IPS DF 19.7 (cell line): ENCODE measurements around the gene PCIF1.
"Not testable (repeated sequence)": the region's sequence is repeated elsewhere in the genome, so short reads cannot be mapped to it uniquely, and the experiment has no call there.

Experiments used
- DNase-seq: peaks from one replicate; pipeline ENCODE4 v3.0.0-alpha.2; 2013; ENCODE audit warnings: low read depth, low spot score

PCIF1 gene

GRCh38 chr20:45924391-45925261 lies 9.9 kb upstream of the PCIF1 start:
- DNase-seq = no peak

- DNase-seq = no peak
Measured at GRCh38 chr20:45925821-45926506, 8.5 kb upstream of the PCIF1 start.

GRCh38 chr20:45926731-45927070 lies 7.8 kb upstream of the PCIF1 start:
- no peak for DNase-seq

GRCh38 chr20:45927071-45927878 lies 7.2 kb upstream of the PCIF1 start:
- DNase-seq = no peak

GRCh38 chr20:45931680-45932079 lies 2.8 kb upstream of the PCIF1 start:
- DNase-seq = not testable (repeated sequence)

GRCh38 chr20:45933266-45934045 lies 1.0 kb upstream of the PCIF1 start:
- peak; percentile 86 for DNase-seq

- no peak for DNase-seq
Measured at GRCh38 chr20:45934046-45934585, 367 bp upstream of the PCIF1 start.

GRCh38 chr20:45935416-45936046 lies 1.0 kb downstream of the PCIF1 start:
- no peak for DNase-seq

GRCh38 chr20:45937765-45938164 lies 3.3 kb downstream of the PCIF1 start:
- no peak for DNase-seq

GRCh38 chr20:45938727-45939438 lies 4.4 kb downstream of the PCIF1 start:
- no peak for DNase-seq

- DNase-seq = no peak
Measured at GRCh38 chr20:45940053-45940452, 5.6 kb downstream of the PCIF1 start.

- DNase-seq = no peak
Measured at GRCh38 chr20:45940469-45940868, 6.0 kb downstream of the PCIF1 start.

GRCh38 chr20:45943613-45944012 lies 9.1 kb downstream of the PCIF1 start:
- no peak for DNase-seq

- no peak for DNase-seq
Measured at GRCh38 chr20:45944151-45944964, 9.9 kb downstream of the PCIF1 start.

GRCh38 chr20:45944965-45945677 lies 10.6 kb downstream of the PCIF1 start:
- no peak for DNase-seq

GRCh38 chr20:45945678-45946148 lies 11.2 kb downstream of the PCIF1 start:
- DNase-seq = no peak

GRCh38 chr20:45946149-45946970 lies 11.9 kb downstream of the PCIF1 start:
- no peak for DNase-seq
